AG09309 (cell line): ENCODE data around the gene HOXA9.

Source experiments
- DNase-seq: peaks from one replicate; pipeline ENCODE4 v3.0.0-alpha.2; 2010; ENCODE audit warnings: low read depth
- H3K4me3 ChIP-seq: 2 replicates; pipeline ENCODE4 v1.5.1; 2011; ENCODE audit warnings: mild to moderate bottlenecking, low read depth, low read length, moderate library complexity; ENCODE audit not compliant: control insufficient read depth
- CTCF ChIP-seq: IDR thresholded peaks from 2 replicates; pipeline ENCODE4 v1.5.1; 2011; ENCODE audit warnings: mild to moderate bottlenecking, low read depth, low read length, inconsistent platforms; ENCODE audit not compliant: insufficient read depth, control insufficient read depth; ENCODE audit errors: missing control alignments

Gene HOXA9

GRCh38 chr7:27161721-27162560 lies 3.4 kb downstream of the HOXA9 start:
- H3K4me3 ChIP-seq, result peak overlapping the region; percentile 87
- no peak for DNase-seq
- TF ChIP-seq CTCF, result no peak

GRCh38 chr7:27161214-27161720 lies 4.1 kb downstream of the HOXA9 start:
- peak overlapping the region; percentile 87 for H3K4me3 ChIP-seq
- TF ChIP-seq CTCF, result no peak
- DNase-seq, result no peak

GRCh38 chr7:27160546-27161213 lies 4.7 kb downstream of the HOXA9 start:
- H3K4me3 ChIP-seq, result peak overlapping the region; percentile 87
- peak; percentile 97 for TF ChIP-seq CTCF
- no peak for DNase-seq

- no peak for DNase-seq
- no peak for TF ChIP-seq CTCF
- peak overlapping the region; percentile 87 for H3K4me3 ChIP-seq
These were observed 5.2 kb downstream of the HOXA9 start for GRCh38 chr7:27160145-27160545.

GRCh38 chr7:27159266-27160144 lies 5.8 kb downstream of the HOXA9 start:
- no peak overlapping the region for H3K4me3 ChIP-seq
- DNase-seq, result no peak
- TF ChIP-seq CTCF, result no peak
